Activated CD8-positive, alpha-beta memory T cell treated with anti-CD3 and anti-CD28 coated beads, Interleukin-2, amount 50 U/mL, for 4 hours (primary cell): ENCODE data around the gene SIN3A.
"Not testable (repeated sequence)": the region's sequence is repeated elsewhere in the genome, so short reads cannot be mapped to it uniquely, and the experiment has no call there.

Experiments used
- DNase-seq: peaks from one replicate; pipeline ENCODE4 v3.0.0-alpha.2; 2020

The SIN3A gene

GRCh38 chr15:75451674-75452363 is at the start of gene SIN3A:
Gene SIN3A, minus strand, starts transcription at chr15:75451690. Its CDS starts 21,315 bp downstream, at chr15:75430375.
- DNase-seq: peak; percentile 99

GRCh38 chr15:75493732-75494131 is 42.2 kb upstream of the SIN3A start:
- no peak for DNase-seq

- no peak for DNase-seq
These were observed 32.5 kb upstream of the SIN3A start for GRCh38 chr15:75483961-75484360.

GRCh38 chr15:75483556-75483955 is 32.1 kb upstream of the SIN3A start:
- DNase-seq: not testable (repeated sequence)

- DNase-seq: no peak
These were observed 31.6 kb upstream of the SIN3A start for GRCh38 chr15:75483106-75483505.

GRCh38 chr15:75480463-75480862 is 29.0 kb upstream of the SIN3A start:
- DNase-seq: not testable (repeated sequence)

- no peak for DNase-seq
These were observed 28.2 kb upstream of the SIN3A start for GRCh38 chr15:75479670-75480069.

- DNase-seq: not testable (repeated sequence)
These were observed 25.6 kb upstream of the SIN3A start for GRCh38 chr15:75477094-75477493.

GRCh38 chr15:75468913-75469598 is 17.6 kb upstream of the SIN3A start:
- no peak for DNase-seq

GRCh38 chr15:75460646-75461045 is 9.2 kb upstream of the SIN3A start:
- no peak for DNase-seq

GRCh38 chr15:75459581-75459980 is 8.1 kb upstream of the SIN3A start:
- no peak for DNase-seq

- no peak for DNase-seq
These were observed 5.2 kb upstream of the SIN3A start for GRCh38 chr15:75456710-75457109.

GRCh38 chr15:75455982-75456531 is 4.6 kb upstream of the SIN3A start:
- peak; percentile 55 for DNase-seq

- peak; percentile 91 for DNase-seq
These were observed 4.0 kb upstream of the SIN3A start for GRCh38 chr15:75455424-75455981.

GRCh38 chr15:75454471-75455378 is 3.2 kb upstream of the SIN3A start:
- DNase-seq: peak; percentile 85

GRCh38 chr15:75453703-75454470 is 2.4 kb upstream of the SIN3A start:
- DNase-seq: peak; percentile 95

GRCh38 chr15:75452865-75453702 is 1.6 kb upstream of the SIN3A start:
- peak; percentile 65 for DNase-seq

- DNase-seq: peak; percentile 68
These were observed 924 bp upstream of the SIN3A start for GRCh38 chr15:75452364-75452864.

- no peak for DNase-seq
These were observed 252 bp downstream of the SIN3A start for GRCh38 chr15:75451202-75451673.
